H9 (cell line): Measurements from ENCODE around the gene MAP7. TPM values are rescaled to one million over a fixed set of nuclear protein-coding genes. Genes with fewer than 3 reads are reported as not detected.

ENCODE experiments used
- DNase-seq: peaks from one replicate; pipeline ENCODE4 v3.0.0-alpha.2; 2017
- H2AFZ ChIP-seq: one replicate; pipeline ENCODE4 v1.6.1; 2013; ENCODE audit warnings: mild to moderate bottlenecking, low read length, control low read depth, moderate library complexity
- H2AK5ac ChIP-seq: 2 replicates; pipeline ENCODE4 v1.6.1; 2013; ENCODE audit warnings: low read length, control low read depth, mixed read lengths; ENCODE audit not compliant: insufficient read length
- H2BK120ac ChIP-seq: one replicate; pipeline ENCODE4 v1.6.1; 2013; ENCODE audit warnings: low read depth, mild to moderate bottlenecking, low read length, control low read depth, inconsistent platforms; ENCODE audit not compliant: poor library complexity, severe bottlenecking
- H2BK12ac ChIP-seq: 2 replicates; pipeline ENCODE4 v1.6.1; 2013; ENCODE audit warnings: low read length, control low read depth, mixed read lengths, low read depth; ENCODE audit not compliant: insufficient read length
- H2BK15ac ChIP-seq: 2 replicates; pipeline ENCODE4 v1.6.1; 2013; ENCODE audit warnings: low read depth, low read length, control low read depth
- H2BK20ac ChIP-seq: one replicate; pipeline ENCODE4 v1.6.1; 2013; ENCODE audit warnings: low read depth, mild to moderate bottlenecking, low read length, control low read depth, inconsistent platforms; ENCODE audit not compliant: poor library complexity, severe bottlenecking
- H2BK5ac ChIP-seq: 2 replicates; pipeline ENCODE4 v1.6.1; 2013; ENCODE audit warnings: low read length, control low read depth, mixed read lengths; ENCODE audit not compliant: insufficient read length
- H3K14ac ChIP-seq: 2 replicates; pipeline ENCODE4 v1.6.1; 2013; ENCODE audit warnings: low read length, control low read depth; ENCODE audit not compliant: insufficient read depth
- H3K18ac ChIP-seq: 2 replicates; pipeline ENCODE4 v1.6.1; 2013; ENCODE audit warnings: low read depth, mild to moderate bottlenecking, mixed read lengths, low read length, control low read depth; ENCODE audit not compliant: insufficient read length
- H3K23ac ChIP-seq: 2 replicates; pipeline ENCODE4 v1.6.1; 2013; ENCODE audit warnings: low read length, control low read depth, mixed read lengths, low read depth; ENCODE audit not compliant: insufficient read length
- H3K23me2 ChIP-seq: 2 replicates; pipeline ENCODE4 v1.6.1; 2013; ENCODE audit warnings: low read depth, mild to moderate bottlenecking, mixed read lengths, low read length, control low read depth; ENCODE audit not compliant: insufficient read length, poor library complexity, severe bottlenecking
- H3K27ac ChIP-seq: 2 replicates; pipeline ENCODE4 v1.5.1; 2013; ENCODE audit warnings: low read length, control low read depth, mixed read lengths, low read depth; ENCODE audit not compliant: insufficient read length
- H3K27me3 ChIP-seq: 2 replicates; pipeline ENCODE4 v1.6.1; 2013; ENCODE audit warnings: low read length, control low read depth, inconsistent platforms; ENCODE audit not compliant: insufficient read depth
- H3K4ac ChIP-seq: 2 replicates; pipeline ENCODE4 v1.6.1; 2013; ENCODE audit warnings: low read depth, mild to moderate bottlenecking, control low read depth, inconsistent platforms, low read length, moderate library complexity
- H3K4me1 ChIP-seq: 2 replicates; pipeline ENCODE4 v1.6.1; 2013; ENCODE audit warnings: low read length, control low read depth, inconsistent platforms; ENCODE audit not compliant: insufficient read depth
- H3K4me2 ChIP-seq: 2 replicates; pipeline ENCODE4 v1.6.1; 2013; ENCODE audit warnings: low read length, control low read depth, mixed read lengths; ENCODE audit not compliant: insufficient read length, insufficient read depth
- H3K56ac ChIP-seq: 2 replicates; pipeline ENCODE4 v1.6.1; 2013; ENCODE audit warnings: low read depth, mild to moderate bottlenecking, mixed read lengths, low read length, control low read depth; ENCODE audit not compliant: insufficient read length
- H3K79me1 ChIP-seq: 2 replicates; pipeline ENCODE4 v1.6.1; 2013; ENCODE audit warnings: low read depth, mild to moderate bottlenecking, moderate library complexity, low read length, control low read depth, inconsistent platforms; ENCODE audit not compliant: insufficient read depth, poor library complexity, severe bottlenecking
- H3K79me2 ChIP-seq: 2 replicates; pipeline ENCODE4 v1.6.1; 2013; ENCODE audit warnings: low read length, control low read depth, inconsistent platforms; ENCODE audit not compliant: insufficient read depth
- H3K9ac ChIP-seq: 2 replicates; pipeline ENCODE4 v1.6.1; 2013; ENCODE audit warnings: low read length, control low read depth, mixed read lengths; ENCODE audit not compliant: insufficient read length; ENCODE audit errors: extremely low read depth
- H3K9me3 ChIP-seq: one replicate; pipeline ENCODE4 v1.6.1; 2013; ENCODE audit warnings: low read depth, low read length, inconsistent platforms; ENCODE audit not compliant: control insufficient read depth
- H3T11ph ChIP-seq: one replicate; pipeline ENCODE4 v1.6.1; 2013; ENCODE audit warnings: mild to moderate bottlenecking, low read length, control low read depth, inconsistent platforms
- H4K20me1 ChIP-seq: one replicate; pipeline ENCODE4 v1.6.1; 2013; ENCODE audit not compliant: control insufficient read depth, insufficient read length, insufficient read depth
- H4K5ac ChIP-seq: 2 replicates; pipeline ENCODE4 v1.6.1; 2013; ENCODE audit warnings: low read depth, mild to moderate bottlenecking, mixed read lengths, low read length, control low read depth; ENCODE audit not compliant: insufficient read length
- H4K8ac ChIP-seq: replicated peaks from 2 replicates; pipeline ENCODE4 v1.6.1; 2013; ENCODE audit warnings: low read length, control low read depth, mixed read lengths, low read depth; ENCODE audit not compliant: insufficient read length
- H4K91ac ChIP-seq: 2 replicates; pipeline ENCODE4 v1.6.1; 2013; ENCODE audit warnings: low read depth, mild to moderate bottlenecking, moderate library complexity, mixed read lengths, low read length, control low read depth; ENCODE audit not compliant: insufficient read length
- H3K27ac Mint-ChIP-seq, 3 experiments: 2 replicates in 2 of 3; 3 replicates in 1 of 3; pipeline ENCODE4 v1.8.0; 2020 to 2021; ENCODE audit warnings: mixed read lengths in 3 of 3, mild to moderate bottlenecking in 1 of 3, moderate library complexity in 1 of 3
- H3K27me3 Mint-ChIP-seq: 2 replicates; pipeline ENCODE4 v1.8.0; 2021; ENCODE audit warnings: low read depth, mild to moderate bottlenecking, moderate library complexity, mixed read lengths
- H3K36me3 Mint-ChIP-seq, 3 experiments: 2 replicates in 2 of 3; 3 replicates in 1 of 3; pipeline ENCODE4 v1.8.0; 2020 to 2021; ENCODE audit warnings: low read depth in 3 of 3, mixed read lengths in 3 of 3; ENCODE audit not compliant: insufficient read depth in 1 of 3
- H3K4me1 Mint-ChIP-seq, 2 experiments: 2 replicates each; pipeline ENCODE4 v1.8.0; 2020; ENCODE audit warnings: mixed read lengths in 2 of 2
- H3K4me3 Mint-ChIP-seq, 2 experiments: 2 replicates in 1 of 2; 3 replicates in 1 of 2; pipeline ENCODE4 v1.8.0; 2020 to 2021; ENCODE audit warnings: mild to moderate bottlenecking in 2 of 2, mixed read lengths in 2 of 2, moderate library complexity in 1 of 2
- H3K9me3 Mint-ChIP-seq, 2 experiments: 2 replicates in 1 of 2; 3 replicates in 1 of 2; pipeline ENCODE4 v1.8.0; 2020; ENCODE audit warnings: mild to moderate bottlenecking in 2 of 2, mixed read lengths in 2 of 2, moderate library complexity in 1 of 2
- CTCF ChIP-seq: fragments of 200-600 bp; sonication (generic); conservative IDR thresholded peaks from 3 replicates; pipeline ENCODE4 v1.8.0; 2021; ENCODE audit warnings: antibody characterized with exemption, mild to moderate bottlenecking
- WGBS: extraction: QIAGEN DNeasy Blood & Tissue Kit; methylation state at CpG from one replicate; pipeline ENCODE4 v1.1.7; 2013; ENCODE audit warnings: missing lambda C conversion rate, low lambda C conversion rate, mixed read lengths; ENCODE audit not compliant: insufficient read length; ENCODE audit errors: extremely low coverage; 5-methylcytosine and 5-hydroxymethylcytosine counted together
- total RNA-seq: library from RNA; stranded (reverse); gene quantifications from 2 replicates; pipeline ENCODE4 v1.2.1, GENCODE V29; 2021

MAP7 gene
- total RNA-seq, 1 experiment from 2014 or later, result 51.1 TPM

GRCh38 chr6:136424450-136424849 lies 125.8 kb downstream of the MAP7 start:
- H3K27ac Mint-ChIP-seq, result peak overlapping the region in 1 of 3 experiments; percentile 28; a peak in 1 of 7 replicates
- H4K8ac ChIP-seq, result no peak overlapping the region

More at GRCh38 chr6:136424450-136424849, 125.8 kb downstream of the MAP7 start:
- Histone ChIP-seq H3K4me1 (peaks cover 7% of the 10 kb centered on the region; the same call in 1 of the 2 replicates), H2BK20ac (no peak overlapping the region), H3K9me3 (no peaks in the 10 kb centered on the region), H2BK12ac (no peak overlapping the region), H3K18ac (no peak overlapping the region), H4K20me1 (no peaks in the 10 kb centered on the region), H3K14ac (no peak overlapping the region), H2BK15ac (no peak overlapping the region), H4K91ac (no peak overlapping the region), H3K27ac (no peak overlapping the region), H3K23ac (no peak overlapping the region), H3K56ac (no peak overlapping the region), H3T11ph (no peak overlapping the region), H2BK120ac (no peak overlapping the region), H3K9ac (no peak overlapping the region), H3K79me1 (no peaks in the 10 kb centered on the region), H3K4me2 (no peak overlapping the region), H2AFZ (no peak overlapping the region), H3K4ac (no peak overlapping the region), H3K23me2 (no peaks in the 10 kb centered on the region), H3K27me3 (no peaks in the 10 kb centered on the region), H2BK5ac (no peak overlapping the region), H4K5ac (no peak overlapping the region), H3K79me2 (peaks cover 2% of the 10 kb centered on the region; the same call in 1 of the 2 replicates), H2AK5ac (no peak overlapping the region)
- WGBS, result no CpG with 5 or more reads among the region's 3 CpGs
- Mint-ChIP-seq H3K9me3 (no peaks in the 10 kb centered on the region), H3K4me1 (peaks cover 15 to 22% of the 10 kb centered on the region in 2 experiments), H3K27me3 (no peaks in the 10 kb centered on the region), H3K36me3 (peaks cover 6 to 15% (median 11%) of the 10 kb centered on the region in 3 experiments; a peak in 6 of 7 replicates), H3K4me3 (no peak overlapping the region)
- TF ChIP-seq CTCF, result no peak
- no peak for DNase-seq
